HepG2 (cell line): ENCODE results near the gene ASXL1. TPM values are rescaled to one million over a fixed set of nuclear protein-coding genes. Genes with fewer than 3 reads are reported as not detected.

Experiments
- AGO2 ChIP-seq: fragments of 200-400 bp; formaldehyde crosslinking; optimal IDR thresholded peaks from 2 replicates; pipeline ENCODE3; 2017; ENCODE audit warnings: mild to moderate bottlenecking, low read depth, low read length, moderate library complexity
- KLF11 ChIP-seq: IDR thresholded peaks from 2 replicates; pipeline ENCODE4 v1.6.1; 2016; ENCODE audit warnings: missing compliant biosample characterization
- NFE2L1 ChIP-seq: sonication (generic); formaldehyde crosslinking; IDR thresholded peaks from 2 replicates; pipeline ENCODE4 v1.4.0; 2020; ENCODE audit warnings: missing genetic modification reagents, mild to moderate bottlenecking, borderline replicate concordance
- NONO ChIP-seq, 2 experiments: fragments of 450-650 bp in 1 of 2; sonication (generic) in 1 of 2; formaldehyde crosslinking in 1 of 2; IDR thresholded peaks in 1 of 2; conservative IDR thresholded peaks in 1 of 2; 2 replicates each; pipeline versions ENCODE4 v1.6.1 to v1.8.0; 2017 to 2022; ENCODE audit warnings: mild to moderate bottlenecking in 1 of 2, missing genetic modification reagents in 1 of 2, moderate library complexity in 1 of 2
- PAF1 ChIP-seq: IDR thresholded peaks from 2 replicates; pipeline ENCODE4 v1.6.1; 2016; ENCODE audit warnings: missing genetic modification reagents, missing compliant biosample characterization
- SRSF9 ChIP-seq: fragments of 200-400 bp; formaldehyde crosslinking; IDR thresholded peaks from 2 replicates; pipeline ENCODE4 v1.6.1; 2018; ENCODE audit warnings: borderline replicate concordance, mild to moderate bottlenecking, low read depth, low read length; ENCODE audit not compliant: insufficient read depth, poor library complexity, severe bottlenecking
- TARDBP ChIP-seq: sonication (generic); formaldehyde crosslinking; IDR thresholded peaks from 2 replicates; pipeline ENCODE4 v1.8.0; 2022; ENCODE audit warnings: mild to moderate bottlenecking, missing genetic modification reagents
- U2AF1 ChIP-seq: fragments of 200-400 bp; formaldehyde crosslinking; optimal IDR thresholded peaks from 2 replicates; pipeline ENCODE3; 2017; ENCODE audit warnings: mild to moderate bottlenecking, low read depth, low read length
- ZNF225 ChIP-seq: sonication (generic); formaldehyde crosslinking; IDR thresholded peaks from 2 replicates; pipeline ENCODE4 v1.4.0; 2020; ENCODE audit warnings: mild to moderate bottlenecking, missing genetic modification reagents
- ZNF264 ChIP-seq: sonication (generic); formaldehyde crosslinking; IDR thresholded peaks from 2 replicates; pipeline ENCODE4 v1.4.0; 2020; ENCODE audit warnings: missing genetic modification reagents
- ZNF333 ChIP-seq: sonication (generic); formaldehyde crosslinking; IDR thresholded peaks from 2 replicates; pipeline ENCODE4 v1.4.0; 2020; ENCODE audit warnings: mild to moderate bottlenecking, missing genetic modification reagents, borderline replicate concordance
- ZNF484 ChIP-seq: sonication (generic); formaldehyde crosslinking; IDR thresholded peaks from 2 replicates; pipeline ENCODE4 v1.5.1; 2020; ENCODE audit warnings: mild to moderate bottlenecking, low read depth, missing genetic modification reagents, borderline replicate concordance
- ZNF496 ChIP-seq: sonication (generic); formaldehyde crosslinking; IDR thresholded peaks from 2 replicates; pipeline ENCODE4 v1.8.1; 2023; ENCODE audit warnings: mild to moderate bottlenecking, moderate library complexity, missing genetic modification reagents; ENCODE audit not compliant: insufficient replicate concordance
- ZNF792 ChIP-seq: IDR thresholded peaks from 2 replicates; pipeline ENCODE4 v1.6.1; 2016
- polyA plus RNA-seq, 8 experiments: library from polyadenylated mRNA; depleted of rRNA in 3 of 8; stranded (reverse) in 7 of 8; unstranded in 1 of 8; fragments of >200 nt; fragmentation: Illumina TruSeq in 4 of 8; extraction: Trizol in 4 of 8; gene quantifications; 2 replicates each; pipeline versions ENCODE4 v1.2.1 to v1.2.3, GENCODE V29; 2011 to 2016; ENCODE audit warnings: low read depth in 4 of 8, missing spikeins in 1 of 8, mixed read lengths in 1 of 8; ENCODE audit not compliant: insufficient read depth in 1 of 8
- total RNA-seq, 5 experiments: library from RNA; depleted of rRNA; stranded (reverse); fragments of >200 nt; fragmentation: Illumina TruSeq; extraction: Trizol; gene quantifications; 2 replicates each; pipeline ENCODE4 v1.2.3, GENCODE V29; 2016; ENCODE audit warnings: low read depth in 1 of 5
- TF ChIP-seq, protein P1 (sequence below): sonication (generic); formaldehyde crosslinking; IDR thresholded peaks from 2 replicates; pipeline ENCODE4 v1.8.1; 2023; ENCODE audit warnings: mild to moderate bottlenecking, moderate library complexity, missing genetic modification reagents
- TF ChIP-seq, protein P2 (sequence below): sonication (generic); formaldehyde crosslinking; IDR thresholded peaks from 2 replicates; pipeline ENCODE4 v1.4.0; 2020; ENCODE audit warnings: mild to moderate bottlenecking, missing genetic modification reagents
- TF ChIP-seq, protein P3 (sequence below): IDR thresholded peaks from 2 replicates; pipeline ENCODE4 v1.4.0; 2020; ENCODE audit warnings: mild to moderate bottlenecking, missing genetic modification reagents
- TF ChIP-seq, protein P4 (sequence below): sonication (generic); formaldehyde crosslinking; IDR thresholded peaks from 2 replicates; pipeline ENCODE4 v1.9.0; 2021; ENCODE audit warnings: mild to moderate bottlenecking, missing genetic modification reagents

ASXL1 gene
- total and polyA plus RNA-seq, 2 of the 13 experiments (the other 11 are each of a cell fraction or from before 2014, with no cell fraction given), result 62.1 to 74.8 TPM

DNA sequence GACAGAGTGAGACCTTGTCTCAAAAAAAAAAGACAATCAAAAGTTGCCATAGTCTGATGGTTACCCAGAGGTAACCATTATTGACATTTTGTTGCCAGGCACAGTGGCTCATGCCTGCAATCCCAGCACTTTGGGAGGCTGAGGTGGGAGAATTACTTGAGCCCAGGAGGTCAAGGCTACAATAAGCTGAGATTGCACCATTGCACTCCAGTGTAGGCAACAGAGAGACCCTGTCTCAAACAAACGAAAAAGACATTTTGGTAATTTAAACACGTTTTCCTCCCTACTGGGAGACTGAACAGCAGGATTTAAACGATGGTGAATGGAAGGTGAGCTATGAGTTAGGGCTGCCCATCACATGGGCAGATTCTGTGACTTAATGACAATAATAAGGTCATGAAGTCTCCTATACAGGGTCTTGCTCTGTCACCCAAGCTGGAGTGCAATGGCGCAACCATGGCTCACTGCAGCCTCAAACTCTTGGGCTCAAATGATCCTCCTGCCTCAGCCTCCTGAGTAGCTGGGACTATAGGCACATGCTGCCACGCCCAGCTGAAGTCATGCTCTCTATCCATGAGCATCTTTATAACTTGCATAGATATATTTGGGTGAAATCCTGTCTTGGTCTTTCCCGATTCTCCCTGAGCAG lies 4.2 kb upstream of the ASXL1 start (continued):
- TF ChIP-seq NFE2L1 (CRISPR knock-in tag) (no peak), NONO (IDR thresholded peaks at IDR 0.05) (no peak), NONO (CRISPR knock-in tag; conservative IDR thresholded peaks at IDR 0.05) (no peak), U2AF1 (no peak), ZNF484 (CRISPR knock-in tag) (no peak), SRSF9 (no peak), KLF11 (CRISPR knock-in tag) (no peak), ZNF792 (CRISPR knock-in tag) (no peak), PAF1 (CRISPR knock-in tag) (no peak), ZNF333 (CRISPR knock-in tag) (no peak), ZNF496 (CRISPR knock-in tag) (no peak), TARDBP (CRISPR knock-in tag) (no peak), ZNF264 (CRISPR knock-in tag) (no peak), AGO2 (no peak), ZNF225 (CRISPR knock-in tag) (no peak)
- TF ChIP-seq, protein P1, sequence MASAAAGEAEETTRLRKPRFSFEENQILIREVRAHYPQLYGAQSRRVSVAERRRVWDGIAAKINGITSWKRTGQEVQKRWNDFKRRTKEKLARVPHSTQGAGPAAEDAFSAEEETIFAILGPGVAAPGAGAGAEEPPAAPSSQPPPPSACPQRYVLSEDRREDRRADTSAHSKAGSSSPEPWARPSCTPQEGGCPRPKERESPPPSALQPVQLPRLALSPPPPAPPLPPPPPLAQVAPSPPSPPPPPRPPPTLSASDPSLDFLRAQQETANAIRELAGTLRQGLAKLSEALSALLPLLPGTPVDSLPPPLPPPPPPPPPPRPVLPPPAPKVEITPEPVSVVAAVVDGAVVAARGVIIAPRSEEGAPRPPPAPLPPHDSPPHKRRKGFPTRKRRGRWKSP (CRISPR knock-in tag), result no peak
- TF ChIP-seq, protein P2, sequence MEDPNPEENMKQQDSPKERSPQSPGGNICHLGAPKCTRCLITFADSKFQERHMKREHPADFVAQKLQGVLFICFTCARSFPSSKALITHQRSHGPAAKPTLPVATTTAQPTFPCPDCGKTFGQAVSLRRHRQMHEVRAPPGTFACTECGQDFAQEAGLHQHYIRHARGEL (CRISPR knock-in tag), result no peak
- TF ChIP-seq, protein P3, sequence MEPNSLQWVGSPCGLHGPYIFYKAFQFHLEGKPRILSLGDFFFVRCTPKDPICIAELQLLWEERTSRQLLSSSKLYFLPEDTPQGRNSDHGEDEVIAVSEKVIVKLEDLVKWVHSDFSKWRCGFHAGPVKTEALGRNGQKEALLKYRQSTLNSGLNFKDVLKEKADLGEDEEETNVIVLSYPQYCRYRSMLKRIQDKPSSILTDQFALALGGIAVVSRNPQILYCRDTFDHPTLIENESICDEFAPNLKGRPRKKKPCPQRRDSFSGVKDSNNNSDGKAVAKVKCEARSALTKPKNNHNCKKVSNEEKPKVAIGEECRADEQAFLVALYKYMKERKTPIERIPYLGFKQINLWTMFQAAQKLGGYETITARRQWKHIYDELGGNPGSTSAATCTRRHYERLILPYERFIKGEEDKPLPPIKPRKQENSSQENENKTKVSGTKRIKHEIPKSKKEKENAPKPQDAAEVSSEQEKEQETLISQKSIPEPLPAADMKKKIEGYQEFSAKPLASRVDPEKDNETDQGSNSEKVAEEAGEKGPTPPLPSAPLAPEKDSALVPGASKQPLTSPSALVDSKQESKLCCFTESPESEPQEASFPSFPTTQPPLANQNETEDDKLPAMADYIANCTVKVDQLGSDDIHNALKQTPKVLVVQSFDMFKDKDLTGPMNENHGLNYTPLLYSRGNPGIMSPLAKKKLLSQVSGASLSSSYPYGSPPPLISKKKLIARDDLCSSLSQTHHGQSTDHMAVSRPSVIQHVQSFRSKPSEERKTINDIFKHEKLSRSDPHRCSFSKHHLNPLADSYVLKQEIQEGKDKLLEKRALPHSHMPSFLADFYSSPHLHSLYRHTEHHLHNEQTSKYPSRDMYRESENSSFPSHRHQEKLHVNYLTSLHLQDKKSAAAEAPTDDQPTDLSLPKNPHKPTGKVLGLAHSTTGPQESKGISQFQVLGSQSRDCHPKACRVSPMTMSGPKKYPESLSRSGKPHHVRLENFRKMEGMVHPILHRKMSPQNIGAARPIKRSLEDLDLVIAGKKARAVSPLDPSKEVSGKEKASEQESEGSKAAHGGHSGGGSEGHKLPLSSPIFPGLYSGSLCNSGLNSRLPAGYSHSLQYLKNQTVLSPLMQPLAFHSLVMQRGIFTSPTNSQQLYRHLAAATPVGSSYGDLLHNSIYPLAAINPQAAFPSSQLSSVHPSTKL (CRISPR knock-in tag), result no peak
- TF ChIP-seq, protein P4, sequence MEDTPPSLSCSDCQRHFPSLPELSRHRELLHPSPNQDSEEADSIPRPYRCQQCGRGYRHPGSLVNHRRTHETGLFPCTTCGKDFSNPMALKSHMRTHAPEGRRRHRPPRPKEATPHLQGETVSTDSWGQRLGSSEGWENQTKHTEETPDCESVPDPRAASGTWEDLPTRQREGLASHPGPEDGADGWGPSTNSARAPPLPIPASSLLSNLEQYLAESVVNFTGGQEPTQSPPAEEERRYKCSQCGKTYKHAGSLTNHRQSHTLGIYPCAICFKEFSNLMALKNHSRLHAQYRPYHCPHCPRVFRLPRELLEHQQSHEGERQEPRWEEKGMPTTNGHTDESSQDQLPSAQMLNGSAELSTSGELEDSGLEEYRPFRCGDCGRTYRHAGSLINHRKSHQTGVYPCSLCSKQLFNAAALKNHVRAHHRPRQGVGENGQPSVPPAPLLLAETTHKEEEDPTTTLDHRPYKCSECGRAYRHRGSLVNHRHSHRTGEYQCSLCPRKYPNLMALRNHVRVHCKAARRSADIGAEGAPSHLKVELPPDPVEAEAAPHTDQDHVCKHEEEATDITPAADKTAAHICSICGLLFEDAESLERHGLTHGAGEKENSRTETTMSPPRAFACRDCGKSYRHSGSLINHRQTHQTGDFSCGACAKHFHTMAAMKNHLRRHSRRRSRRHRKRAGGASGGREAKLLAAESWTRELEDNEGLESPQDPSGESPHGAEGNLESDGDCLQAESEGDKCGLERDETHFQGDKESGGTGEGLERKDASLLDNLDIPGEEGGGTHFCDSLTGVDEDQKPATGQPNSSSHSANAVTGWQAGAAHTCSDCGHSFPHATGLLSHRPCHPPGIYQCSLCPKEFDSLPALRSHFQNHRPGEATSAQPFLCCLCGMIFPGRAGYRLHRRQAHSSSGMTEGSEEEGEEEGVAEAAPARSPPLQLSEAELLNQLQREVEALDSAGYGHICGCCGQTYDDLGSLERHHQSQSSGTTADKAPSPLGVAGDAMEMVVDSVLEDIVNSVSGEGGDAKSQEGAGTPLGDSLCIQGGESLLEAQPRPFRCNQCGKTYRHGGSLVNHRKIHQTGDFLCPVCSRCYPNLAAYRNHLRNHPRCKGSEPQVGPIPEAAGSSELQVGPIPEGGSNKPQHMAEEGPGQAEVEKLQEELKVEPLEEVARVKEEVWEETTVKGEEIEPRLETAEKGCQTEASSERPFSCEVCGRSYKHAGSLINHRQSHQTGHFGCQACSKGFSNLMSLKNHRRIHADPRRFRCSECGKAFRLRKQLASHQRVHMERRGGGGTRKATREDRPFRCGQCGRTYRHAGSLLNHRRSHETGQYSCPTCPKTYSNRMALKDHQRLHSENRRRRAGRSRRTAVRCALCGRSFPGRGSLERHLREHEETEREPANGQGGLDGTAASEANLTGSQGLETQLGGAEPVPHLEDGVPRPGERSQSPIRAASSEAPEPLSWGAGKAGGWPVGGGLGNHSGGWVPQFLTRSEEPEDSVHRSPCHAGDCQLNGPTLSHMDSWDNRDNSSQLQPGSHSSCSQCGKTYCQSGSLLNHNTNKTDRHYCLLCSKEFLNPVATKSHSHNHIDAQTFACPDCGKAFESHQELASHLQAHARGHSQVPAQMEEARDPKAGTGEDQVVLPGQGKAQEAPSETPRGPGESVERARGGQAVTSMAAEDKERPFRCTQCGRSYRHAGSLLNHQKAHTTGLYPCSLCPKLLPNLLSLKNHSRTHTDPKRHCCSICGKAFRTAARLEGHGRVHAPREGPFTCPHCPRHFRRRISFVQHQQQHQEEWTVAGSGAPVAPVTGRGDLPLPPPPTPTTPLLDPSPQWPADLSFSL (CRISPR knock-in tag), result no peak
